ENCODE measurements around the gene RPL5. TPM values are rescaled to one million over a fixed set of nuclear protein-coding genes. Genes with fewer than 3 reads are reported as not detected.

RPL5 gene
- polyA plus RNA-seq, 1 donor (not counting 4 experiments of a cell fraction or from before 2014, with no cell fraction given) = 2,236 TPM

DNA sequence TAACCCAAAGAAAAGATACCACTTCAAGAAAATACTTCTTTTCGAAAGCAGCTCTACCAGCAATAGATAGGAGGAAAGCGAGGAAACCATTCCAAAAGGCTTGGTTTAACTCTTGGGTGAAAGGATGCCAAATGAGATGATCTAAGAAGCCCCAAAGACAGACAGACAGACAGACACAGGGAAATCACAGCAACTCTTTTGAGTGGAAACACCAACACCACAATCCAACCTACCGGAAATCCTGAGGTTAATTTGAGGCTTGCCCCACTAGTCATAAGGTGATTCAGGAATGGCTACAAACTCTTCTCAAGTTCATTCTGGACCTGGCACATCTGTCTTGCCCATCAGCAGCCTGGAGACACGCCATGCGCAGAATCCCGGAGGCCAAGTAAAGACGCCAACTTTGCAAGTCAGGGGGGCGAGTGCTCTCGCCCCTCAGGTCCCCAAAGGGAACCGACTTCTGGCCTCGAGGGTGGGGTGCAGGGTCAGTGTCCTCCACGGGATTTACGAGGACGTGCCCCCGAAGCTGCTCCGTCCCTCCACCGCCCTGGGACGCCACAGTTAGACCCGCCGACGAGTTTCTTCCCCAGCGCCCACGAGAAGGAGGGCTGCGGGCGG is 47.7 kb upstream of the RPL5 start:
- Histone ChIP-seq H3K9me1 (ENCODE audit: control insufficient read depth, extremely low read depth, insufficient read depth, low read length) (peaks cover 2% of the 10 kb centered on the region), H3K4me1 (ENCODE audit: control insufficient read depth, extremely low read depth, insufficient read depth, low read length) (peaks cover 8% of the 10 kb centered on the region), H2AFZ (ENCODE audit: control insufficient read depth, low read length) (peak overlapping the region; percentile 4), H3K79me2 (ENCODE audit: control insufficient read depth, insufficient read depth, low read length) (peaks cover 41% of the 10 kb centered on the region), H3K9ac (ENCODE audit: control insufficient read depth, extremely low read depth, insufficient read depth, low read length) (peak overlapping the region; percentile 92), H3K4me3 (ENCODE audit: control insufficient read depth in 2 of 3, extremely low read depth in 1 of 3, insufficient read depth in 2 of 3, low read depth in 1 of 3, low read length in 3 of 3) (peak overlapping the region; percentile 54 to 85 (median 76)), H4K20me1 (ENCODE audit: control insufficient read depth, extremely low read depth, insufficient read depth, low read length) (no peaks in the 10 kb centered on the region), H3K9me3 (ENCODE audit: control insufficient read depth, low read depth, low read length) (no peaks in the 10 kb centered on the region), H3K36me3 (ENCODE audit: control insufficient read depth in 2 of 2, extremely low read depth in 1 of 2, insufficient read depth in 2 of 2, low read length in 2 of 2) (peaks cover 0 to 2% of the 10 kb centered on the region in 2 experiments), H3K4me2 (ENCODE audit: control insufficient read depth, extremely low read depth, insufficient read depth, low read depth, low read length) (peak overlapping the region; percentile 53), H3K27ac (ENCODE audit: control insufficient read depth, insufficient read depth, low read length) (peak overlapping the region; percentile 85), H3K27me3 (ENCODE audit: control insufficient read depth, extremely low read depth, insufficient read depth, low read length) (no peaks in the 10 kb centered on the region)
- DNase-seq (ENCODE audit: low read depth, low spot score) (no peak), FAIRE-seq (peak; percentile 91)
- dilution Hi-C loops (cut with MboI; ENCODE audit: extremely low pct_ligation_motif_present, low sequenced_read_pairs) = no loop called here
- no peak for TF ChIP-seq EZH2 (IDR thresholded peaks at IDR 0.05; ENCODE audit: low read length)
- TF ChIP-seq, protein P1, sequence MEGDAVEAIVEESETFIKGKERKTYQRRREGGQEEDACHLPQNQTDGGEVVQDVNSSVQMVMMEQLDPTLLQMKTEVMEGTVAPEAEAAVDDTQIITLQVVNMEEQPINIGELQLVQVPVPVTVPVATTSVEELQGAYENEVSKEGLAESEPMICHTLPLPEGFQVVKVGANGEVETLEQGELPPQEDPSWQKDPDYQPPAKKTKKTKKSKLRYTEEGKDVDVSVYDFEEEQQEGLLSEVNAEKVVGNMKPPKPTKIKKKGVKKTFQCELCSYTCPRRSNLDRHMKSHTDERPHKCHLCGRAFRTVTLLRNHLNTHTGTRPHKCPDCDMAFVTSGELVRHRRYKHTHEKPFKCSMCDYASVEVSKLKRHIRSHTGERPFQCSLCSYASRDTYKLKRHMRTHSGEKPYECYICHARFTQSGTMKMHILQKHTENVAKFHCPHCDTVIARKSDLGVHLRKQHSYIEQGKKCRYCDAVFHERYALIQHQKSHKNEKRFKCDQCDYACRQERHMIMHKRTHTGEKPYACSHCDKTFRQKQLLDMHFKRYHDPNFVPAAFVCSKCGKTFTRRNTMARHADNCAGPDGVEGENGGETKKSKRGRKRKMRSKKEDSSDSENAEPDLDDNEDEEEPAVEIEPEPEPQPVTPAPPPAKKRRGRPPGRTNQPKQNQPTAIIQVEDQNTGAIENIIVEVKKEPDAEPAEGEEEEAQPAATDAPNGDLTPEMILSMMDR (optimal IDR thresholded peaks at IDR 0.05 in 1 of 3, IDR thresholded peaks at IDR 0.05 in 1 of 3, conservative IDR thresholded peaks at IDR 0.05 in 1 of 3; ENCODE audit: extremely low read depth in 1 of 3, insufficient read depth in 2 of 3, low read length in 3 of 3) = no peak

DNA sequence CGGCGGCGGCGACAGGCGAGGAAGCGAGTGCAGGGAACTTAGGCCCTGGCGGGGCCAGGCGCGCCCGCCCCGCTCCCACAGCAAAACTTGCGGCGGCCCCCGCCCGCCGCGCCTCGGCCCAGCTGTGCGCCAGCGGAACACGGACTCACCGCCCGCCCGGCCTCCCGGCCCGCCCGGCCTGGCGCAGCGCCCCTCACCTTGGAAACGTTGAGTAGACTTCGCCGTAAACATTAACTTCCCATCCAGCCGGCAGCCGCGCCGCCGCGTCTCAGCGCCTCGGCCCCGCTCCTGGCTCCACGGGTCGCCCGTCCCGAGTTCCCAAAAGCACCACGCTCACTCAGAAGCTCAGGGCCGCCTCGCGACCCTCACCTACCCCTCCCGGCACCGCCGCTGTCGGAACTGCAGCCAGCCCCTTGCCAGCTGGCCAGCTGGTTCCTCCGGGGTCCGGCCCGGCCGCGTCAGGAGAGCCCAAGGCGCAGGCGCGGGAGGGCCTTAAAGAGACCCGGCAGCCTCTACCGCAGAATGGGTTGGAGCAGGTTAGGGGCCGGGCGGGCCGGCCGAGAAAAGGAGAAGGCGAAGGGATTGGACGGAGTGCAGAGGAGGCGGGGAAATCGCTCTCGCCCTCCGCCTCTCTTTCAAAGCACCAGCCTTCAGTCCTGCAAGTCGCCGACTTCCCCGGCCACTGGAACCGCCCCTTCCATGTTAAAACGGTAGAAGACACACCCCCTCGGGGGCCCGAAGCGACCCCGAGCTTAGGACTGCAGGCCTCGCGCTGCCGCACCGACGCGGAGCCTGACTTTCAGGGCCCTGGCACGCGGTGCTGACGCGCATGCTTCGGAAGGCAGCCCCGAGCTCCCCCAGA is 47.0 kb upstream of the RPL5 start, which contains the start of gene EVI5:
Gene EVI5, minus strand, starts transcription at position 470 of the 862 bp plus-strand sequence. CDS start 48,562 bp downstream, outside the sequence.
- FAIRE-seq = peak; percentile 79
- H3K79me2 ChIP-seq (ENCODE audit: control insufficient read depth, insufficient read depth, low read length) = peaks cover 34% of the 10 kb centered on the region
- no peaks in the 10 kb centered on the region for H3K9me3 ChIP-seq (ENCODE audit: control insufficient read depth, low read depth, low read length)
- peak within 1 kb of the TSS; percentile 53 for H3K4me2 ChIP-seq (ENCODE audit: control insufficient read depth, extremely low read depth, insufficient read depth, low read depth, low read length)
- H3K4me3 ChIP-seq (ENCODE audit: control insufficient read depth in 2 of 3, extremely low read depth in 1 of 3, insufficient read depth in 2 of 3, low read depth in 1 of 3, low read length in 3 of 3) = peak within 1 kb of the TSS; percentile 54 to 85 (median 76)
- no peaks in the 10 kb centered on the region for H3K27me3 ChIP-seq (ENCODE audit: control insufficient read depth, extremely low read depth, insufficient read depth, low read length)
- H3K9me1 ChIP-seq (ENCODE audit: control insufficient read depth, extremely low read depth, insufficient read depth, low read length) = peaks cover 2% of the 10 kb centered on the region
- peak; percentile 81 for DNase-seq (ENCODE audit: low read depth, low spot score)
- dilution Hi-C loops (cut with MboI; ENCODE audit: extremely low pct_ligation_motif_present, low sequenced_read_pairs) = no loop called here
- H4K20me1 ChIP-seq (ENCODE audit: control insufficient read depth, extremely low read depth, insufficient read depth, low read length) = no peaks in the 10 kb centered on the region
- H2AFZ ChIP-seq (ENCODE audit: control insufficient read depth, low read length) = peak within 1 kb of the TSS; percentile 90
- no peak for TF ChIP-seq EZH2 (IDR thresholded peaks at IDR 0.05; ENCODE audit: low read length)
- TF ChIP-seq, protein P1 (optimal IDR thresholded peaks at IDR 0.05 in 1 of 3, IDR thresholded peaks at IDR 0.05 in 1 of 3, conservative IDR thresholded peaks at IDR 0.05 in 1 of 3; ENCODE audit: extremely low read depth in 1 of 3, insufficient read depth in 2 of 3, low read length in 3 of 3) = no peak
- H3K9ac ChIP-seq (ENCODE audit: control insufficient read depth, extremely low read depth, insufficient read depth, low read length) = peak within 1 kb of the TSS; percentile 92
- peaks cover 0 to 2% of the 10 kb centered on the region in 2 experiments for H3K36me3 ChIP-seq (ENCODE audit: control insufficient read depth in 2 of 2, extremely low read depth in 1 of 2, insufficient read depth in 2 of 2, low read length in 2 of 2)
- H3K27ac ChIP-seq (ENCODE audit: control insufficient read depth, insufficient read depth, low read length) = peak within 1 kb of the TSS; percentile 85
- peaks cover 8% of the 10 kb centered on the region for H3K4me1 ChIP-seq (ENCODE audit: control insufficient read depth, extremely low read depth, insufficient read depth, low read length)

Measured in keratinocyte (primary cell).